GM21447 (cell line): ENCODE data around the gene CNTNAP3B.
"Not testable (repeated sequence)": the region's sequence is repeated elsewhere in the genome, so short reads cannot be mapped to it uniquely, and the experiment has no call there.

Experiments used
- ATAC-seq: cut with Tn5 transposase; IDR thresholded peaks from one replicate; pipeline ENCODE4 v1.9.1; 2021; ENCODE audit not compliant: unreplicated experiment

Gene CNTNAP3B

DNA sequence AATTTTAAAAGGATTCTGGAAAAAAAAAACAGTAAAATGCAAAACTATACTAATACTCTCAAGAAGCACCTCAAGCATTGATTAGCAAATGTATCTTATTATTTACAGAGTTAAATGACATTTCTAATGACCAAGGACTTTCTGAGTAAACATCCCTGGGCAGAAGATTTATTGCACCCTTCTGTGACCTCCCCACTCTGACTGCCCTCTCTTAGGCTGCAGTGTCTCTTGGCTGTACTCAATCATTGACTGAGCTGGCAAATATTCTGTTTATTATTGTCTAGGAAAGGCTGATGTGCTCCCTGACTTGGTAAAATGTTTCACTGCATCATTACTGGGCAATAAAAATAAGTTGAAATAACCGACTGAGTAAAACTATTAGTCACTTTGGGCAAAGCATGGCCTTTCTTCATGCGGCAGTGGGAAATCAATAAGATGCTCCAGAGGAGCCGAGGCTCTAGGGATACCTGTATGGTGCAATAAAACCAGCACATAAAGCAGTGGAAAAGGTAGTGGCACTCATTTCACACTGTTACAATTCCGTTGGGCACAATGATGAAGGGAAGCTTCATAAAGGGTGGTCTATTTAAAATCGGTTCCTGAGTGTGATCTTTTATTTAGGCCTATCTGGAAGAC lies 151.1 kb downstream of the CNTNAP3B start:
- not testable (repeated sequence) for ATAC-seq

DNA sequence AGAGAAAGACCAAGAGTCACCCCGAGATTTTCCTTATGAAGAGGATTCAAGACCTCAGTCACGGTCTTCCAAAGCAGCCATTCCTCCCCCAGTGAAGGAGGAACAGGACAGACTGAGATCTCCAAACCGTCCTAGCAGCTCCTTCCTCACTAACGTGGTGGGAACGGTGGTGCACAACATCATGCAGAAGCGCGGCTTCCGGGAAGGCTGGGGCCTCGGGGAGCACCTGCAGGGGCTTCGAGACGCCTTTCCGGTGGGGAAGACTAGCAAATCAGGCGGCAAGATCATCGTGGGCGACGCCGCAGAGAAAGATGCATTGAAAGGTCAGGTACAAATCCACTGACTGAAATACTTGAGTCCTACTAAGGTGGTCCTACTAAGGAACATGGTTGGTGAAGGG lies 154.3 kb downstream of the CNTNAP3B start:
- not testable (repeated sequence) for ATAC-seq

DNA sequence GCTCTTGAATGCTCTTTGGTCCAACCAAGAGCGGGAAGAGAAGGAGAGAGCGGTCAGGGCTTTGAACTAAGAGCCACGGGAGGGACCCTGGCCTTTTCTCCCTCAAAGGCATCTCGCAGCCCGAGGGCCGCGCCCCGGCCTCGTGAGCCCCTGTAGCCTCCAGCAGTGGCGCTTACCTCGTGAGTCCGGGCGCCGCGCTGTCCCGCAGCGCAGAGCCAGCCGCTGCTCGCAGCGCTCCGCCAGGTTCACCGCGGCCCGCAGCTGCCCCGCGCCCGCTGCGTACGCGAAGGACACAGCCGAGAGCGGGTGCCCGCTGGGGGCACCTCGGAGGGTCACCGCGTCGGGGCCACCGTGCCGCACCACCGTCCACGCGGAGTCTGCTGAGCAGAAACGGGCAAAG lies 176.2 kb downstream of the CNTNAP3B start:
- ATAC-seq = not testable (repeated sequence)

DNA sequence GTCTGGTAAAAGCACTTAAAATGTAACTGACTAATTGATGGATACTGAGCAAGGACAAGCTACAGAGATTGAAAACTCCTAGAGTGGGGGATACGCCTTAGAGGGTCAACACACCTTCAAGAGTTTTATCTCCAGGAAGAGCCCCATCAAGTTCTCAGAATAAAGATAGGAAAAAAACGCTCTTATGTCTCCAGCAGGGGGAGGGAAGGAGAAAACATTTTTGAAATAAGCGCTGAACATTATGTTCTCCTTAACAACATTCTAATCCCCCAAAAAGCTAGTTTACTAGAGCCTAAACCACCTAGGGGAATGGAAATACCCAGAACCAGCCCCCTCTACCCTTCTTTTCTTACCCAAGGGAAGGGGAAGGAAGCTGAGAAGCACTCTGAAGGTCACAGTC lies 187.5 kb downstream of the CNTNAP3B start:
- not testable (repeated sequence) for ATAC-seq

DNA sequence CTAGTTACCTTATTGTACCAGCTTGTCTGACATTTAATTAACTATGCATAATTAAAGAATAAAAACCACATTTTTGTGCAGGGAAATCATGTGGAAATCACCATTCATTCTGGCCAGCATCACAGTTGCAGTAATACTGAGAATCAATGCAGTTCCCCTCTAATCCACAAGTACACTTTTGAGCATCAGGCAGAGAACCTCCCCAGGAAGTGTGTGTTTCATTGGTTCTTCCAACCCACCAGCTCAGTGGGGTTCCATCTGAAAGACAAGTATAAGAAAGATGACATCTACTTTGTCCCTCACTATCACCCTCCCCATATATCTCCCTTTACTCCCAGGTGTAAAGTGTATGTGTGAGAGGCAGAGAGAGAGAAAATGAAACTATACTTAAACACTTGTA lies 191.1 kb downstream of the CNTNAP3B start:
- not testable (repeated sequence) for ATAC-seq

DNA sequence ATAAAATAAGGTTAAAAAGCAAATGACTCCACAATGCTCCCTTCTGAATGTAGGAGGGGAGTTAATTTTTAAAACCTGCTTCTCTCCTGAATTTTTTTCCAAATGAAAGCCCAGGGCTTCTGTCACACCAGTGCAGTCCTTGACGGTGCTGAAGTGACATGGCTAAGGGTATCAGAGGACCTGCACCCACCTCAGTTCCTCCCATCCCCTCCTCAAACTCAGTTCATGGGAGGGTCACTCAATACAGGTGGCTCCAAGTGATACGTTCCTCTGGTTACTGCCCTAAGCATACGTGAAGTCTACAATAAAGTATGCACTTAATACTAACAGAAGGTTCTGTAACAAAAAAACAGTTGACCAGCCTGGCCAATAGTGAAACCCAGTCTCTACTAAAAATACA lies 193.5 kb downstream of the CNTNAP3B start:
- not testable (repeated sequence) for ATAC-seq

DNA sequence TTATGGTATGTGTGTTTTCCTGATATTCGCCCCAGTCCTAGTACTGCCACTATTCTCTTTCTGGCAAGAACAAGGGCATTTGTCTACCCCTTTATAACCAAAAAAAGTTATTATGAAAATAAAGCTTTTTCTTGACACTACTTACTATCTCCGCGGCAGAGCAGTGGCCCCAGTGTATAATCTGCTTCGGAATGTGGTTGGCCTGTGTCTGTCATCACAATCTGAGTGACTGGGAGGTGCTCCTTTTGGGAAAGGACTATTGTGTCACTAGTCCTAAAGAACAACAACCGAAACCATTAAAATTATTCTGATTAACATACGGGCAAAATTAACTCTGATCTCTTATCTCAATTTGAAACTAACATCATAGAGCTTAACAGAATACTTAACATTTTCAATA lies 200.1 kb downstream of the CNTNAP3B start:
- ATAC-seq = not testable (repeated sequence)

DNA sequence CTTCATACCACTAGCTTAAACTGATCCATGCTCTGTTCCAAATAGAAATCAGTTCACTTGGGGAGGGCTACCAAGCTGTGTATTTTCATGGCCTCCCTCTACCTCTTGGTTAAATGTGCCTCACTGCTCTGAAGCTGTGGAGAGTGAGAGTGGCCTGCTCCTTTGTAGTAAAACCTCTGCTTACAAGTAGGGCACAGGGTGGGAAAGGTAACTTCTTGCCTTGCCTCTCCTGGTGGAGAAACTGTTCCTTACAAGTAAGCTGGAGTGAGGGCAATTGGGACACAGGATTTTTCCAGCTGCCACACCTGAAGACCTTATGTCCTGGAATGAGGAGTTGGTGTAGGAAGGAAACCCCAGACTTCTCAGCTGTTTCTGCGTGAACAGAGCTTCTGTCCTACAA lies 211.9 kb downstream of the CNTNAP3B start:
- ATAC-seq = not testable (repeated sequence)

DNA sequence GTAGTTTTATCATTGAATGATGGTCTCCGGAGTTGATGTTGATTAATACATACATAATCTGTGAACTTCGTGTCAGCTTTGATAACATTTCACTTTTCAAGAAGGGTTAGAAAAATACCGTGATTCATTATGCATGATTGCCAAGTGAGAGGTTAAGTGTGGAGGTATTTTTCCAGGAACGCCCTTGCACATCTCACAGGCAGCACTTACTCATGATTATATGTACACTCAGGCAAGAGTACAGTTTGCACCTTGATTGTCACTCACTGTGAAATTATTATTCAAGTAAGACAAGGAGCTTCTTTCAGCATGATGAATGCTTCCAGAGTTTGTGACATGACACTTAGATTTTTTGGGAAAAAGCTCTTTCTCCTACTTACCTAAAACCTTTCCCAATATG lies 223.7 kb downstream of the CNTNAP3B start:
- ATAC-seq = not testable (repeated sequence)

DNA sequence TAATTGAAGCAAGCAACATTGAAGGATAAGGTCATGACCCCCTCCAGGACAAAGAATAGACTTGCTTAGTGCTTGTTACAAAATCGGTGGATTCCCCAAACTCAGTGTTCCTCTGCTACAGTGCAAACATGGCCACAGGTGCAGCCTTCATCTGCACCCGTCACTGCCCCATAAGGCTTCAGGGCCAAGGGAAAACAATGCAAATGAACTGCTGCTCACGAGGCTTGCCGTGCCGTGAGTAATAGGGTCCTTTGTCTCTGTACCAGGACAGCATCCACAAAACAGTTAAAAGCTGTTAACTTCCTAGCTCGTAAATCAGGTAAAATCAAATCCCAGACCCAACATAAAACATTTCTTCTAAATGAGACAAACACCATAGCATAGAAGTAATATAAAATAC lies 226.5 kb downstream of the CNTNAP3B start:
- ATAC-seq = not testable (repeated sequence)

DNA sequence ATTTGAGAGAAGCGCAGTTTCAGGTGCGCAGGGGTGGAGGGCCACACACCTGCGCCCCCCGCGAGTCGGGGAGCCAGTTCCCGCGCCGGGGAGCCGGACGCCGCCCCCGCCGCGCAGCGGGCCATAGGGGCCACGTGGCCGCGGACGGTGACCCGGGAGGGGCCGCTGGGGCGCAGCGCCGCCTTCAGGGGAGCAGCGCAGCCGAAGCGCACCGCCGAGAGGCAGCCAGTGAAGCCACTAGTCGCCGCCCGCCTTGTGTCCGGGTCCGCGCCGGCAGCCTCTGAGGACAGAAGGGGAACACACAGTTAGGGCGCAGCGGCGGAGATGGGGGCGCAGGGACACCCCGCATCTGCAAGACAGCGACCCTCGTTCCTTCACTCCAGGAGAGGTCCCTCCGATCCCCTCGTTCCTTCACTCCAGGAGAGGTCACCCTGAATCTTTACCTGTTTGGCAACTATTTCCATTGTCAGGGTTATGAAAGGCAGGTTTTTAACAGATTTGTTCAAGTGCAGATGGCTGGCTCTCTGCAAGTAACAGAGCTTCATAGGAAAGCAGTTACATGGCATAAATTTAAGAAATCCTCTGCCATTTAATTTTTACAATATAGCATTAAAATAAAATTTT lies 230.4 kb downstream of the CNTNAP3B start:
- ATAC-seq = not testable (repeated sequence)

DNA sequence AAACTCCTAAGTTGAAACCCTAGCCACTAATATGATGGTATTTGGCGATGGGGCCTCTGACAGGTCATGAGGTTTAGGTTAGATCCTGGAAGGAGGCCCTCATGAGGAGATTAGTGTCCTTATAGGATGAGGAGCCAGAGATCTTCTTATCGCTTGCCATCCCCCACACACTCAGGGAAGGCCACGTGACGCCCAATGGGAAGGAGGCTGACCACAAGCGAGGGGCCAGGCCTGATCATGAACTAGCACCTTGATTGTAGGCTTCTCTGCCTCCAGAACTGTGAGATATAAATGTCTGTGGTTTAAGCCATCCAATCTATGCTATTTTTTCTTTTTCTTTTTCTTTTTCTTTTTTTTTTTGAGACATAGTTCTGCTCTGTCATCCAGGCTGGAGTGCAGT lies 254.7 kb downstream of the CNTNAP3B start:
- ATAC-seq = not testable (repeated sequence)

DNA sequence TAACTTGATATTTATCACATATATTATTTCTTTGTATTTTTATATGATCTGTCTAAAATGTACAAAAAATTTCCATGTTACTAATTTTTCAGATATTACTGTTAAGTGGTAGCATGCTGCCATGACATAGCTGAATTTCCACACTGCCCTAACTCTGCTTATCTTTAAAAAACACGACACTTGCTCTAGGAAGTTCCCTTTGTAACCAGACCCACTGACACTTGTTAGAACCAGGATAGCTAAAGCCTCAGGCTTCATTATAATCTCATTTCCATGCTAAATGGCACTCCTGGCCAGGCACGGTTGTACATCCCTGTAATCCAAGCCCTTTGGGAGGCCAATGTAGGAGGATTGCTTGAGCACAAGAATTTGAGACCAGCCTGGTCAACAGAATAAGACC lies 273.8 kb downstream of the CNTNAP3B start:
- ATAC-seq = not testable (repeated sequence)

DNA sequence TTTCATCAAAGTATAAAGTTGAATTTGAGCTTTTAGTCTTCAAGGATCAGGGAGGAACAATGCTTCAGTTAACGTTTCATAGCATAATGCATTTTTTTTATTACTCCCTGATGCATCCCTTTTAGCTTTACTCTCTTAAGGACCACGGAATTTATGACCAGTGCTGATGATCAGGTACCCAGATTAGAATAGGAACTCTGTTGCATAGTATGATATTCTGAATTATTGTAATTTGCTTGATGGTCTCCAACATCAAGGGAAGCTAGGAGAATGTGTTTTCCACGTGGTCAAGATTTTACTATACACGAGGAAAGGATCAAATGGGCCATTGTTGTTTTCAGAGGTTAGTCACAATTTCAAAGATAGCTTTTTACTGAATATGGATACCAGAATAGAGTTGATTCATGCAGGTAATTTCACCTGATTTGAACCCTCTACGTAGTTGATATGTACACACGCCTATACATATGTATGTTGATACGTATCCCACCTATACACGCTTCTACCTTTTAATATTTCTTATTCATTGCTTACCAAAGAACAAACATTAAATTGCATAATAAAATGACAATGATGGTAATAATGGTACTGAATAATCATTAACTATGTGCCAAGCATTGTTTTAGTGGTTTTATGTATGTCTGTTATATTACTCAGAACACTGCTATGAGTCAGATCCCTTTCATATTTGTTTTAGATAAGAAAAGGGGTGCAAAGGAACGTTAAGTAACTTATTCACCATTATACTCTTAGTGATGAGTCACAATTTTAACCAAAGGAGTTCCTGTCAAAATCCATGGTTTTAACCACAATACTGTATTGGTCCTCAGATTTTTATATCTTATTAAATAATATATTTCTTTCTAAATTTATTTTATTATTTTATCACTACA lies 277.1 kb downstream of the CNTNAP3B start:
- ATAC-seq = not testable (repeated sequence)

DNA sequence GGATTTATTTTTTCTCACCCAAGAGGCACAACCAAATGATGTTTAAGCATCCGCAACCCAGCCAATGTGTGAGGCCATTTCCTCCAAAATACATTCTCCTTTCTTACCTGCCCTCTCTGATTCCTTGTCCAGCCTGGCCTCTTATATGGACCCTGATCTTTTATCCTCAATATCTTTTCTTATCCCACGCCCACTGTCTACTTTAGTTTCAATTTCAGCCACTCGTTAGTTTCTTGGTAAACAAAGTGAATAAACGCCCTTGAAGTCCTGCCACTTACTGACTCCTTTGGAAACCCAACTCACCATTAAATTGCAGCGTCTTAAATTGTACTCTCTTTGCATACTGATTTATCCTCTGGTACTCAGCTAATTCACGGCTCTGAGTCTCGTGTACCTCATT lies 281.4 kb downstream of the CNTNAP3B start:
- ATAC-seq = not testable (repeated sequence)
